ENCODE results near the gene MYO5B.

Gene MYO5B

DNA sequence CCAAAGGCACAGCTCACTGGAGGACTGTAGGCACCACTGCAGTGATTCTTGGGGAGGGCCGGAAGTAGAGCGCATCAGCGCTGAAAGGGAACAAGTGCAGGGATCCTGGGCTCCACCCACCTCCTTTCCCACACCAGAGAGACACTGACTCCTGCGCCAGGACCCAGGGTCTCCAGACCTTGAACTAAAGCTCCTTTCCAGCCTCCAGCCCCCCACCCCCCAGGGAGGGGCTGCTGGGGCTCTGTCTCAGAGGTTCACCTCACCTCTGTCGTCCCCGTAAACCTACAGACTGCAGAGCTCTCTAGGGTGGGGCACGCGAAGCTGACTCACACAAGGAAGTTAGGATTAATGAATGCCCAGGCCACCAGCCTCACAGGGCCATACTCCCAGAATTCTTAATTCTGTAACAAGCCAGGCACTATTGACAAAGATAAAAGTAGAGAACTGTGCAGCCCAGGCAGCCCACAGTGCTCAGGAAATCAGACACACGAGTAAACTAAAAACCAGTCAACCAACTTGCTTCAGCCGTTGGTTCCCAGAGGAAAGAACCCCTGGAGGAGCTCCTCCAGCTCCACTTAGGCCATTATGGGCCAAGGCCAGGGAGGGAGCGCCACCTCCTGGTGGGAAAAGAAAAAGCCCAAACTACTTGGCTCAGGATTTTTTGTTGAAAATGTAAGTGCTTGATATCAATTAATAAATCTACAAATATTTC, 336.5 kb downstream of the MYO5B start:
- DNase-seq, result peak in 32 of 56 donors; percentile 5 to 74 (median 31)

DNA sequence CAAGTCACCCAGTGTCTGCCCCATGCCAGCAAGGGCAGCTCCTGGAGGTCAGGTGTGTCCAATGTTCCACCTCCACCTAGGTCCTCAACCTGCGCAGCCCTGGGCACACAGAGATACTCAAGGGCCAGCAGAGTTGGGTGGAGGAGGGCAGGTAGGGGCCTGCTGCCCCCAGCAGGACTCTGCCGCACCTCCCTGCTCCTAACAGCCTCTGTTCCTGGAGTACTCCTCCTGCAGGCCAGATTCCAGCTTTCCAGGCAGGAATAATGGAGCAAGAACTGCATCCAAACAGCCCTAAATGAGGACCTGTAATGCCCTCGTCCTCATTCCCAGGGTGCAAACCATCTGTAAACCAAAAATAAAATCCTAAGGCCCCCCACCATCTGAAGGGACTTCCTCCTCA, 337.2 kb downstream of the MYO5B start:
- DNase-seq, result no peak

DNA sequence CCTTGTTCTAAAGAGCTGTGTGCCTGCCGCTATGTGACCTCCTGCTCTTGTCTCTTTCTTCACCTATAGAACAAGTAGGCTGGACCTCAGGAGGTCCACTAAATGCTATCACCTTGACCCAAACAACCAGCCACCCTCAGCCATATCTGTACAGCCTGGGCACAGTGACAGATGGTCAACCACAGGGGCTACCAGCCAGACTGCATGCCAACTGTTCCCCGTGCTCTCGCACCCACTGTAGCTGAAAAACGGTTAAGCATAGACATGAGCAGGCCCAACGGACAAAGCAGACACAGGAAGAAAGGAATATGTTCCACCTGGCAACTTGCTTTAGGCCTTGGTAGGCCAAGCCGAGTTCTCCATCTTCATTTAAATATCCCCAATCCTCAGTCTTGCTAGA, 338.5 kb downstream of the MYO5B start:
- DNase-seq, result no peak

DNA sequence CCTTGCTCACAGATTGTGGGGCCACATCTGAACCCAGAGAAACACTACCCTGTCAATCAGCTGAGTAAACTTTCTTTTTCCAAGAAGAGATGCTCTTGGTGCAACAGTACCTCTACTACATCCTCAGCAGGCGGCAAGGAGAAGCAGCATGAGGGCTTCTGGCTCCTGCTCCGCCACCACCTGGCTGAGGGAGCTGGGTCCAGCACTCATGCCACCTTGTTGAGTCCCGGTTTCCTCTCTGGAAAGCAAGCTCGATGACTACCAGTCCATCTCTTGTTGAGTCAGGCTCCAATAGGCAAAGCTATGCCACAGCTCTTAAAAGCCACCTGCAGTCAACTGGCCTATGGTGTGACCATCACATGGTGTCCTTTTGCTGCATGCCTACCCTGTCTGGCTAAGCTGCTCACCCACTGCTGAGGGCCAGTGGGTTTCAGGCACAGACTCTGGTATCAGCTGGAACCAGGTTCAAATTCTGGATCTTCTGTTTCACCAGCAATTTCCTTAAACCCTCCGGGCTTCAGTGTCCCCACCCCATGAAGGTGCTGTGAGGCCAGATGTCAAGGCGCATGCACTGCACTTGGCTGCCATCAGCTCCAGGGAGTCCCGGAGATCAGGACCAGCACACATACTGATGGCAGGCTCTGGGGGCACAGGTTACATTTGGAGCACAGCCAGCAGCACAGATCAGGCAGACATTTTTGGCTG, 339.1 kb downstream of the MYO5B start:
- no peak for DNase-seq

DNA sequence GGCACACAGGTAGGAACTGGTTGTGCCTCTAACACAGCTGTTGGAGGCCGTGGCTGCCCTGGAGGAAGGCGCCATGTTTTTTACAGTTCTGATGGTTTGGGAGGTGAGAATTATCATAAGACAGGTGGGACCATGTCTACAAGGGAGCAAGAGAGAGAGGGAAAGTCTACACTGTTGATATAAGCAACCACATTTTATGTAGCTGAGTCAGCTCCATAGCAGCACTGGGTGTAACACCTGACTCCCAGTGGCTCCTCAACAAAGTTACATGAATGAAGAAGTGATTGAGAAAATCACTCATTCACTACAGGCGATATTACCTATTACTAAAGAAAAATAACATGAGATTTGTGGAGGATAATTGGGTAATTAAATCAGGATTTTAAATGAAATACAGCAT, 340.3 kb downstream of the MYO5B start:
- DNase-seq, result no peak

DNA sequence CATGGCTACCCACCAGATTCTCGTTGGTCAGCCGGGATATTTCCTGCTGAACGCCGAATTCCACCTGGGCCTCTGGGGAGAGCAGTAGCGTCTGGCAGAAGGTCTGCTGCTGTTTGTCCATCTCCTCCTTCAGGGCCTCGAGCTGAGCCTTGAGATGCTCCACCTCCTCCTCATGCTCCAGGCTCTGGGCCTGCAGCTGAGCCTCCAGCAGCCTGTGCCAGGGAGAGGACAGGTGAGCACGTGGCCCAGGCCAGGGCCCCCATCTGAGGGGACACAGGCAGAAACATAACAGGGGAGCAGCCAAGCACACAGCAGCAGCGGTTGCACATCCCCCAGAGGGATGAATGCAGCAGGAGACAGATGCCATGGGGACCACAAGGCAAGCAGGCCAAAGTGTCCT, 341.5 kb downstream of the MYO5B start:
- no peak for DNase-seq

DNA sequence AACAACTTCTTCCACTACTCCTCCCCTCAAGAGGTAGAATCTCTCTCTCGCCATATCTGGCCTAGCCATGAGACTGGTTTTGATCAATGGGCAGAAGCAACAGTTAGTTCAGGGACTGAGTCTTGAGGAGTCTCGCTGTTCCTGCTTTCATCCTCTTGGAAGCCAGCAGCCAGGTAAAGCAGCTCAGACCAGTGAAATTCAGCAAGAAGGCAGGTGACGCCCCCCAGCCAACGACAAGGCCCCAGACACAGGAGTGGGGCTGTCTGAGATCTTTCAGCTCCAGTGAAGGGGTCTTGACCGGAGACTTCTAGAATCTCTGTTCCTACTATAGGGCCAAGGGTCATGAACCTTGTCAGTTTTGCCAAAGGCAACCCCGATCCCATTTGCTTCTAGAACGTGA, 341.9 kb downstream of the MYO5B start:
- DNase-seq, result no peak

DNA sequence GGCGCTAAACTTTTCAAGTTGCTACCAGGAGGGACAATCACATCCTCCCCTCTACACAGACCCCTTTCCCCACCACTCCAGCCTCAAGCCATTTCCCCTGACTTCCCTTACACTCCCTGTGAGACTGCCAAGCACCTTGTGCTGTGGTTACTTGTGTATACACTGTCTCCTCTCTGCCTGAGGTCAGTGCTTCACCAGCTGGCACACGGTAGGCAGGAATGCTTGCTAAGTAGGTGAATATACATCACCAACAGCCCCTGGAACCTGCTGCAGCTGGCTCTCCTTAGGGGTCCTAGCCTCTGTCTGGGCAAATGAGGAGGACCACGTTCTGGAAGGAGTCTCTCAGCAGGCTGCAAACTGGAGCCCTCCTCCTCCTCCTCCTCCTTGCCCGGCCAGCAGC, 343.3 kb downstream of the MYO5B start:
- DNase-seq, result no peak

DNA sequence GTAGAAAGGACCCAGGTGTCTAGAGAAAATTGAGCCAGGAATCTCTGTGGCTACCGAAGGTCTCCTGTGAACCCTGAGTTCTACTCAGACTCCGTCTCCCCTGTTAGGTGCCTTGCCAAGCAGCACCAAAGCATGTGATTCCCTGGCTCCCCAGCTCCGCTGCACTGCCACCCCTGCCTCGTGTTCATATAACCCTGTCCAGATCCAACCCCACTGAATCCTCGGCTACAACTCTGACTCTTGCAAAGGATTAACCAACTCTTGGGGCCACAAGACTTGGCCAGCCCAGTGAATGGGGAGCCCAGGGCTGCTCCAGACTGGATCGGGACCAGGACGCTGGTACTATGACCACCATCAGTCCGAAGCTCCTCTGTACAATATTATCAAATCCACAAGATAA, 344.3 kb downstream of the MYO5B start:
- DNase-seq, result no peak

DNA sequence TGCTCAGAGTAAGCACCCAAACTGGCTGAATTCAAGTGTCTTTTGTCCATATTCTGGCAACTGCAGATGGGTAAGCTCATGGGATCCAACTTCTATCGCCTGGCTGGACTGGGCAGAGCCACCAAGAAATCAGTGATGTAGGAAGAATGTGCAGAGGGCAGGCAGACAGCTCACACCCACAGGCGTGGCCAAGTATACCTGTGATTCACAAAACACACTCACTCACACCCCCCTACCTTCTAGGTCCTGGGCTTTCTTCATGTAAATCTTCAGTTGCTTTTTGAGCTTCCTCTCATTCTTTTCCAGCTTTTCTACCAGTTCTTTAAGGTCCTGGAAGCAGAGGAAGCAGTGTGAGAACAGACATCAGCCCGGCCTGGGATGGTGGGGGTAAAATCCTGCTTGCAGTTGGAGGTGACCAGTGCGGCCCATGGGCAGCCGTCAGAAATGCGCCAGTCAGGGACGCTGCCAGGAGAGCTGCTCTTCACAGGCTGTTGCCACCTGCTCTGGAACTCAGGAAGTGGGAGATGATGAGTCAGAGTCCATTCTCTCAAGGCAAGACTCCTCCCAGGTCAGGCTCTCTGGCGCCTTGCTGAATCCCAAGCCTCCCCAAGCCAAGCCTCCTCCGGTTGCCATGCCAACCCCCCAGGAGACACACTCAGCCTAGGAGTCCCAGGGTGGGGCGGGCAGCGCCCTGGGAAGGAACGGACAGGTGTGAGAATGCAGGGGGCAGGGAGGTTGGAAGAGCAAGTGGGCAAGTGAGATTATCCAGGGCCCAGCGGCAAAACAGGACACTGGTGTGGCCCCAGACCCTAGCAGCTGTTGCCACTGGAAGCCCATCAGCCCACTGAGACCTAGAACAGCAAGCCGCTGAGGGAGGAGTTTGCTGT, 345.4 kb downstream of the MYO5B start:
- DNase-seq, result no peak

DNA sequence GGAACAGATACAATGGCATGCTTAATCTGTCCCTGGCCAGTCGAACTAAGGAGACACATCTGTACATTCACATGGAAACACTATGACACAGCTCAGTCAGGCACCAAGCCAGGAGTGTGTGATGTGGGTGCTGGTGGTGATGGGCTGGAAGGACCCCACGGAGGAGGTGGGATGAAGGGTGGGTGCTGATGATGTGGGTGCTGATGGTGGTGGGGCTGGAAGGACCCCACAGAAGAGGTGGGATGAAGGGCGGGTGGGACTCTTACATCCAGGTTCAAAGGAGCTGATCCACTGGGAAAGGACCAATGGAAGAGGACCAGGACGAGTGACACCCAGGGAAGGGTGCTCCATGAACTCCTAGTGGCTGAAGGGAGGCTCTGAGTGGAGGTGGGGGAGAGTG, 346.8 kb downstream of the MYO5B start:
- DNase-seq, result no peak

DNA sequence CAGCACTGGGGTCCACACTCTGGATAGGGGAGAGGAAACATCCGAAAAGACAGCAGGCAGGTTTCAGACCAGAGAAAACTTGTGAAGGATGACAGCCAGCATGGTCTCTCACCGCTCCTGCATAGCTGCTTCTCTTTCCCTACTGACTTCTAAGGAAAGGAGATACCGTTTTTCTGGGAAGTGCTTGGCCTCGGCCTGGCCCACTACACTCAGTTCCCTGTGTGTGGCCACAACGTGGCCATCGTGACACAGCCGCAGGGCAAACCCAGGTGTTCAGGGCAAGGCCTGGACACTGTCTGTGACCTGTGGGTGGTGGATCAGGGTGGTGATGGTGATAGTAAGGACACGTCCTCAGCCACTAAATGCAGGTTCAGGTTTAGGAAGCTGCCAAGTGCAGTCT, 347.4 kb downstream of the MYO5B start:
- DNase-seq, result no peak

DNA sequence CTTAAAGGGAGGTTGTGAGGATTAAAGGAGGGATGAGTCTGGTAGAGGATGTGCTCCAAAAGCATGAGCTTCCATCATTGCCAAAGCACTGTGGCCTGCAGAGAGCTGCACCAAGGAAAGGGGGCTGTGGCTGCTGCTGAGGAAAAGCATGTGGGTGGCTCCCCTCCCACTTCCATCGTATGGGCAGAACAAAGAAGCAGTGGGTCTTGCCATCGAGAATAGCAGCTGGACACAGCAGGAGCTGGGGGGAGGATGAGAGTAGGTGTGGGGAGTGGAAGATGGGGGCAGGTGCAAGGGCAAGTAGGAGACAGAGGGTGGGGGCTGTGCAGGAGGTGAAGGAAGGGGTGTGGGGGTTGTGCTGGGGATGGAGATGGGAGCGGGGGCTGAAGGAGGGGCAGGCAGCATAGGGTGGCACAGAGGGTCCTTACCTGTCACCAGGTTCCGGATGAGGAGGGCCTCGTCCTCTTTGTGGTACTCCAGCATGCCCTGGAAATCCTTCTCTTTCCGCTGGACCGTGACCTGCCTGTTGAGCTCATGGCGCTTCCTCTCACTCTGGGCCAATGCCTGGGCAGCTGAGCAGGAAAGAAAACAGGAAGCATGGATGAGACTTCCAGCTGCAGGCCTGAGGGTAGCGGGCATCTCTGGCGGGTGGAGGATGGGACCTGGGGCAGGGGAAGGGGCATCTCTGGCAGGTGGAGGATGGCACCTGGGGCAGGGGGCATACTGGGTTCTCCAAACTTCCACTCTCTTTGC, 348.1 kb downstream of the MYO5B start:
- DNase-seq, result no peak

DNA sequence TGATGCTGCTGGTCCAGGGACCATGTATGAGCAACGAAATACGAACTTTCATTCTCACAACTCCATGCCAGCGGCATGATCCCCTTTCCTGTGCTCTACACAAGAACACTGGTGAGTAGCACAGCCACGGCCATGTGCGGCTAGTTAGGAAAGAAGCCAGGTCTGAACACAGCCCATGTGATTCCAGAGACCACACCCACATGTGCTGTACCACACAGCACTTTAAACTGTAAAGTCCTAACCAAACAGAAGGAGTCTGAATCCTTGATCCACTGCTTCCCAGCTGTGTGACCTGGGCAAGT, 348.6 kb downstream of the MYO5B start:
- peak in 1 of 56 donors; percentile 58 for DNase-seq

DNA sequence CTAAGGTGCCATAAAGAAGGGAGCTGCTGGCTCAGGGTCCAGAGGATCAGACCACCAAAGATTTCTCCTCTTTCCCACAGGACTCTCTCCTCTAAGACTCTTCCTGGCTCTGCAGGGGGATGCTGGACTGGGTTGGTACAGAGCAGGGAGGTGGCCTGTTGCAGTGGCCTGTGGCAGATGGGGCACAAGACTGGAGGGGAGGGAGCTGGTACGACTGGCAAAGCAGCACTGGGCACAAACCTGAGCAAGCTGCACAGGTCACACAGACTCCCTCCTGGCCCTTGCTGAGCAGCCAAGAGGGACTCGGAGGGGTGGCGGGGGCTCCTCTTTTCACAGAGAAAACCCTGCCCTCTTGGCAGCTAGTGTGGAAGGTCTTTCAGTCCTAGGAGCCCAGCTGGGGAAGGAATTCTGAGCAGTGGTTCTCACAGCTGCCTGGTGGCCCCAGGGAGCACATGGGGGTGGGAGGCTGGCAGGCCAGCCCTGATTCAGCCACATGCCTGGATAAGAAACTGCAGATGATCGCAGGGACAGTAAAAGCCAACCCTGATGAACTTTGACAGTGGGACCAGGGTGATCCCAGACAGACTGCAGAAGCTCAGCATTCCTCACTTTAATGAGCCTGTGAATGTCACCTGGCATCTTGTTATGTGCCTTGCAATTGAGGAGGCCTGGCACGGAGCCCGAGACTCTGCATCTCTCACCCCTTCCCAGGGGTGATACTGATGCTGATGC, 349.2 kb downstream of the MYO5B start:
- peak in 5 of 56 donors; percentile 7 to 58 (median 27) for DNase-seq

DNA sequence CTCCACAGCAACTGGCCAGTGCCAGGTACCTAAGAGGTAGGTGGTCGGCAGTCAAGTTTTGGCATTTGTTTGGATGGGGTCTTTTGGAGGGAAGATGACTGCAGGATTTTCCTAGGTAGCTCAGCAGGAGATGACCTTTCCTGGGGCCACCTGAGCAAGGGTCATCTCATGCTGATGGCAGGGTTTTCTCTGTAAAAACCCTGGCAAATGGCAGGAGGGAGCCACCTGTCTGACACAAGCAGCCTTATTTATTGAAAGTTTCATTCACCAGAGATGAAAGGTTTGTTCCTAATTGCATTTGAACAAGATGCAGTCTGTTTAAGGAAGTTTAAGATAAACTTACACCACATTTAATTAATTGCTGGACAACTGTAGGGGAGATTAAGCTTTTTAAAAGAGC, 350.0 kb downstream of the MYO5B start:
- no peak for DNase-seq

DNA sequence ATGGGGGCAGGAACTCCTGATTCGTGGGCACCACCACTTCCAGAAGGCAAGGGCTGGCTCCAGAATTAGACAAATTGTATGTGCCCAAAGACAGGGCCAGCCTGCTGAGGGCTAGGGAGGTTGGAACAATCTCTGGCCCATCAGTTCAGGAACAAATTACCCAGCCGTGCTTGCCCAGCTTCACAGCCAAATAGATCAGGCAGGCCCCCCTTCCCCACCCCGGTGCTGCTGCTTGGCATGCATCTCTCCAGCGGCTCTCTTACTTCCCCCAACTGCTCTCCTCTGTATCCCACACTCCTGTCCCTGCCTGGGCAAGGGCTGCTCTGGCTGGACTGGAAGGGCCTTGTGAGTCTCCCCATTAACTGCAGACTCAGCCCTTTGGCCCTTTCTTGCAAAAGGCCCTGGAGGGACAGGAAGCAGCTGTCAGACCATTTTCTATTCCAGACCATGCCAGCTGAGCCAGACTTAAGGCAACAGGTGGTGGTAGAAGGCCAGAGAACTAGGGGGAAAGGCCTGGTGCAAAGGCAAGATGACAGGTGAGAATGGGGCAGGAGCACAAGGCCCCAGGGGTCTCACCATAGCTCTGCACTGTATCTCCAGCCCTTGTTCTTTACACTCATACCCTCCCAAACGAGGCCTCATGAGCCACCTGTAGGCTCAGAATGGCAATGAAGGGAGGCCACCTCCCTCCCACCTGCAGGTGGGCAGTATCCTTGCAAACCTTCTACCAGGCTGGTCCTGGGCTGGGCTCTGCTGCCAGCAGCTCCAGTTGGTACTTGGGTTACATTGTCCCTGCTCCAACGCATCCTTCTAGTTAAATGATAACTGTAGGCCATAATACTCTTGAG, 350.9 kb downstream of the MYO5B start:
- DNase-seq, result peak in 3 of 56 donors; percentile 7 to 27 (median 15)

DNA sequence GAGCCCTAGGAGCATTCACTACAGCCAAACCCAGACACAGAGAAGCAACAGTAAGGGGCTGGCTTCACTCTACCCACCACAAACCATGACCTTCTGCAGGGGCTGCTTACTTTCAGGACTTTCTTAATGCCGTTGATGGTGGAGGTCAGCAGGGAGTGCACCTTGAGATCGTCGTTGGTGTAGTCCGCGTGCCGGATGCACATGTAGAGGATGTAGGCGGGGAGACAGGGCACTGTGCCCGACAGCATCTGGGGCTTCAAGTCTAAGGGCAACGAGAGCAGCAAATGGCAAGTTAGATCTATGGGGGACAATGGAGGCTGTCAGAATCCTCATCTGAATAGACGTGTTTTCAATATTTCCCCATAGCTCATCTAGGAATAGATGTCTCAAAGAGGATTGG, 351.8 kb downstream of the MYO5B start:
- no peak for DNase-seq

DNA sequence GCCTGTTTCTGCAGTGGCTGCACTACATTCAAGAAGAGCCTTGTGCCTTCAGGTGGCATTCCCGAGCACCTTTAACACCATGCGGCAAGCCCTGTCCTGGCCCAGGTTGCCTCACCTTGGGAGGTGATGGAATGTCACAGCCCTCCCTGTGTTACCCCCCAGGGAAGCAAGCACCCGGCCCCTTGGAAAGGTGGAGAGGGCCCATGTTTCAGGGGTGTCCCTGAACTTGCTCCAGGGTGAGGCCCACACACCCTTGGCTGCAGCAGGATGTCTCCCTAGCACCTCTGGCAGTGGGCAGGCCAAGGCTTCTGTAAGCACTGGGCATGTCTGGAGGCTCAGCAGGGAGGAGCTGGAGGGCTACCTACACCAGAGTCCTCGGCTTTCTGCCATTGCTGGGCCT, 352.3 kb downstream of the MYO5B start:
- DNase-seq, result no peak

Measured in amygdala (tissue), 56 donors.